Transverse colon (tissue), 4 donors: ENCODE measurements around the gene GRIPAP1. TPM values are rescaled to one million over a fixed set of nuclear protein-coding genes. Genes with fewer than 3 reads are reported as not detected.

ENCODE experiments used
- DNase-seq: peaks from one replicate; pipeline ENCODE4 v3.0.0-alpha.2; 2019
- H3K27ac ChIP-seq, 4 donors: fragments of 200-600 bp; sonication (generic); 2 replicates each; pipeline ENCODE4 v1.5.1; 2016 to 2018; ENCODE audit warnings: inconsistent platforms in 4 of 4
- H3K27me3 ChIP-seq: fragments of 200-600 bp; sonication (generic); 2 replicates; pipeline ENCODE4 v1.5.1; 2017; ENCODE audit warnings: inconsistent platforms
- H3K36me3 ChIP-seq, 4 donors: fragments of 200-600 bp; sonication (generic); 2 replicates each; pipeline ENCODE4 v1.5.1; 2017 to 2019; ENCODE audit warnings: inconsistent platforms in 4 of 4
- H3K4me1 ChIP-seq, 4 donors: fragments of 200-600 bp; sonication (generic); 2 replicates each; pipeline ENCODE4 v1.5.1; 2017 to 2020; ENCODE audit warnings: inconsistent platforms in 4 of 4
- H3K4me3 ChIP-seq, 4 donors: fragments of 200-600 bp; sonication (generic); 1 replicate in 1 of 4; 2 replicates in 3 of 4; pipeline versions ENCODE4 v1.5.1 to v1.6.1; 2017 to 2019; ENCODE audit warnings: inconsistent platforms in 4 of 4
- H3K9me3 ChIP-seq, 2 donors: fragments of 200-600 bp; sonication (generic); 2 replicates each; pipeline ENCODE4 v1.5.1; 2017 to 2019; ENCODE audit warnings: inconsistent platforms in 2 of 2
- CTCF ChIP-seq, 5 experiments: fragments of 200-600 bp in 3 of 5; fragments of 450-650 bp in 2 of 5; sonication (generic) in 3 of 5; IDR thresholded peaks; 1 replicate in 2 of 5; 2 replicates in 3 of 5; pipeline ENCODE4 v1.5.1; 2016 to 2017; ENCODE audit warnings: antibody characterized with exemption in 5 of 5, inconsistent platforms in 3 of 5, mild to moderate bottlenecking in 2 of 5, moderate library complexity in 1 of 5
- EP300 ChIP-seq: sonication (generic); formaldehyde crosslinking; IDR thresholded peaks from one replicate; pipeline ENCODE4 v1.6.1; 2017; ENCODE audit warnings: antibody characterized with exemption, low read depth
- POLR2A ChIP-seq: fragments of 450-650 bp; IDR thresholded peaks from one replicate; pipeline ENCODE4 v1.6.1; 2016; ENCODE audit warnings: antibody characterized with exemption, mild to moderate bottlenecking, moderate library complexity
- POLR2AphosphoS5 ChIP-seq, 3 donors: sonication (generic); formaldehyde crosslinking; IDR thresholded peaks; one replicate each; pipeline ENCODE4 v1.6.1; 2016; ENCODE audit warnings: antibody characterized with exemption in 3 of 3
- WGBS, 2 donors: methylation state at CpG; one replicate each; pipeline ENCODE4 v1.1.5; 2018; ENCODE audit warnings: low coverage in 1 of 2; 5-methylcytosine and 5-hydroxymethylcytosine counted together
- in situ Hi-C, 4 donors: fragments of 200-750 bp; cut with MboI; loops; one replicate each; pipeline versions ENCODE4 v1.15.0 to v1.15.1; 2017; ENCODE audit warnings: low sequenced_read_pairs in 3 of 4, low pct_ligation_motif_present in 1 of 4, low pct_unique_long_range_greater_than_20kb in 1 of 4
- intact Hi-C: fragments of 100-400 bp; cut with DNase I; formaldehyde crosslinking; loops from one replicate; pipeline ENCODE4 v1.15.1; 2023; ENCODE audit warnings: low total_unique reads
- total RNA-seq, 4 donors: library from RNA; depleted of rRNA; stranded (reverse); fragments of >200 nt; gene quantifications; one replicate each; pipeline ENCODE4 v1.1.0, GENCODE V29; 2016

GRIPAP1 gene
- 100 to 1,000 TPM in 1 of 4 donors, 10 to 100 TPM in 3; 34.8 to 102 (median 52.9) TPM for total RNA-seq

- in situ Hi-C loops (no loop called here), intact Hi-C loops (no loop called here)
- Histone ChIP-seq H3K27ac (peak within 1 kb of the TSS; percentile 70 to 87 (median 84)), H3K27me3 (no peaks in the 10 kb centered on the region), H3K9me3 (no peaks in the 10 kb centered on the region), H3K36me3 (no peaks in the 10 kb centered on the region), H3K4me1 (peaks cover 0 to 9% (median 0%) of the 10 kb centered on the region in 4 donors), H3K4me3 (peak within 1 kb of the TSS; percentile 29 to 85 (median 64))
- 0 to 46% methylated on average over 4 to 38 of the region's 38 CpGs for WGBS, 2 donors
- DNase-seq: peak; percentile 72
- TF ChIP-seq CTCF (IDR thresholded peaks at IDR 0.05) (no peak), POLR2AphosphoS5 (IDR thresholded peaks at IDR 0.05) (peak; percentile 36 to 57 (median 39)), POLR2A (peak; percentile 76), EP300 (no peak)
Observed at GRCh38 chrX:49002091-49002935, at the start of gene GRIPAP1. TSS of gene GRIPAP1 (minus strand) at chrX:49002264. CDS start at chrX:49002229, 35 bp downstream.

- no peak for TF ChIP-seq CTCF (IDR thresholded peaks at IDR 0.05)
- peak in 2 of 3 donors; percentile 5 to 32 for TF ChIP-seq POLR2AphosphoS5 (IDR thresholded peaks at IDR 0.05)
- peak; percentile 28 for TF ChIP-seq POLR2A
- Histone ChIP-seq H3K27me3 (no peaks in the 10 kb centered on the region), H3K9me3 (no peaks in the 10 kb centered on the region), H3K36me3 (peaks cover 0 to 3% (median 0%) of the 10 kb centered on the region in 4 donors), H3K4me3 (peak overlapping the region in 2 of 4 donors; percentile 1 to 26), H3K4me1 (peaks cover 0 to 27% (median 6%) of the 10 kb centered on the region in 4 donors), H3K27ac (peak overlapping the region; percentile 72 to 86 (median 82))
- intact Hi-C loops: no loop called here
- DNase-seq: no peak
- in situ Hi-C loops: no loop called here
- WGBS, 2 donors: 65% methylated on average over 13 of the region's 13 CpGs; no CpG with 5 or more reads in 1 of the 2 donors
Observed at GRCh38 chrX:49043987-49044281, 41.9 kb upstream of the GRIPAP1 start.

GRCh38 chrX:49043220-49043986 is 41.3 kb upstream of the GRIPAP1 start, which contains the start of gene TFE3:
TSS of gene TFE3 (minus strand) at chrX:49043357. CDS start at chrX:49043226, 131 bp downstream.
- peak; percentile 98 for DNase-seq
- WGBS, 2 donors: 63% methylated on average over 46 of the region's 67 CpGs; no CpG with 5 or more reads in 1 of the 2 donors
- Histone ChIP-seq H3K4me1 (peaks cover 0 to 29% (median 6%) of the 10 kb centered on the region in 4 donors), H3K36me3 (peaks cover 0 to 4% (median 0%) of the 10 kb centered on the region in 4 donors), H3K9me3 (no peaks in the 10 kb centered on the region), H3K4me3 (peak within 1 kb of the TSS; percentile 43 to 80 (median 78)), H3K27ac (peak within 1 kb of the TSS; percentile 92 to 97 (median 96)), H3K27me3 (no peaks in the 10 kb centered on the region)
- TF ChIP-seq CTCF (IDR thresholded peaks at IDR 0.05) (peak; percentile 28 to 63 (median 54)), EP300 (no peak), POLR2AphosphoS5 (IDR thresholded peaks at IDR 0.05) (peak; percentile 78 to 91 (median 87)), POLR2A (peak; percentile 77)
- in situ Hi-C loops: no loop called here
- intact Hi-C loops: no loop called here
